IMR-90 (cell line): ENCODE results near the gene CALN1. TPM values are rescaled to one million over a fixed set of nuclear protein-coding genes. Genes with fewer than 3 reads are reported as not detected.

Source experiments
- ATAC-seq: fragments of 200-7000 bp; cut with Tn5 transposase; 2 replicates; pipeline ENCODE4 v1.9.1; 2020; ENCODE audit warnings: low read depth, mild to moderate bottlenecking, moderate library complexity
- BruUV-seq: library from RNA; stranded (reverse); fragments of 400-500 nt; replicated peaks from 2 replicates; lab custom pipeline; 2021; lab: Mats Ljungman, UMichigan
- CTCF ChIA-PET: fragments of 300-600 bp; formaldehyde crosslinking; extraction: SDS; loops from one replicate; lab custom pipeline; 2021; ENCODE audit warnings: antibody characterized with exemption; lab: Yijun Ruan, JAX
- POLR2A ChIA-PET: fragments of 300-600 bp; sonication (Branson Sonifier 250); formaldehyde crosslinking; loops from one replicate; lab custom pipeline; 2022; ENCODE audit warnings: antibody characterized with exemption; ENCODE audit not compliant: unreplicated experiment; lab: Charles Lee
- DNase-seq: peaks from one replicate; pipeline ENCODE4 v3.0.0; 2013
- H2AFZ ChIP-seq: replicated peaks from 2 replicates; pipeline ENCODE3; 2013; ENCODE audit warnings: low read length, mild to moderate bottlenecking; ENCODE audit not compliant: poor library complexity
- H2AK5ac ChIP-seq: 2 replicates; pipeline ENCODE4 v1.6.1; 2013; ENCODE audit warnings: low read depth, low read length, inconsistent platforms
- H2AK9ac ChIP-seq: replicated peaks from 2 replicates; pipeline ENCODE3; 2013; ENCODE audit warnings: mild to moderate bottlenecking, low read depth, low read length, moderate library complexity; ENCODE audit not compliant: poor library complexity
- H2BK120ac ChIP-seq: 2 replicates; pipeline ENCODE4 v1.6.1; 2013; ENCODE audit warnings: low read depth, low read length, inconsistent platforms
- H2BK15ac ChIP-seq: 3 replicates; pipeline ENCODE4 v1.6.1; 2013; ENCODE audit warnings: low read depth, low read length, inconsistent platforms
- H2BK20ac ChIP-seq: 2 replicates; pipeline ENCODE4 v1.6.1; 2013; ENCODE audit warnings: low read depth, mild to moderate bottlenecking, inconsistent platforms, low read length, moderate library complexity
- H2BK5ac ChIP-seq: 2 replicates; pipeline ENCODE4 v1.6.1; 2013; ENCODE audit warnings: mild to moderate bottlenecking, low read depth, low read length, inconsistent platforms; ENCODE audit not compliant: poor library complexity, severe bottlenecking
- H3K14ac ChIP-seq: replicated peaks from 2 replicates; pipeline ENCODE4 v1.6.1; 2013; ENCODE audit warnings: low read depth, low read length, inconsistent platforms
- H3K18ac ChIP-seq: 2 replicates; pipeline ENCODE4 v1.6.1; 2013; ENCODE audit warnings: low read depth, low read length, control low read depth
- H3K23ac ChIP-seq: 2 replicates; pipeline ENCODE4 v1.6.1; 2013; ENCODE audit warnings: low read depth, low read length, inconsistent platforms
- H3K27ac ChIP-seq: 2 replicates; pipeline ENCODE4 v1.5.1; 2013; ENCODE audit warnings: mild to moderate bottlenecking, control low read depth, low read length; ENCODE audit not compliant: insufficient read depth
- H3K27me3 ChIP-seq: 2 replicates; pipeline ENCODE4 v1.6.1; 2013; ENCODE audit warnings: low read length; ENCODE audit not compliant: control insufficient read depth, insufficient read depth
- H3K36me3 ChIP-seq: 2 replicates; pipeline ENCODE4 v1.6.1; 2013; ENCODE audit warnings: low read length, mixed read lengths; ENCODE audit not compliant: control insufficient read depth, insufficient read depth
- H3K4ac ChIP-seq: 2 replicates; pipeline ENCODE4 v1.6.1; 2013; ENCODE audit warnings: low read depth, low read length, inconsistent platforms
- H3K4me1 ChIP-seq: 2 replicates; pipeline ENCODE4 v1.6.1; 2013; ENCODE audit warnings: low read length, mixed read lengths; ENCODE audit not compliant: control insufficient read depth, insufficient read depth
- H3K4me2 ChIP-seq: 2 replicates; pipeline ENCODE4 v1.6.1; 2013; ENCODE audit warnings: low read depth, mild to moderate bottlenecking, control low read depth, low read length, moderate library complexity
- H3K4me3 ChIP-seq: 2 replicates; pipeline ENCODE4 v1.5.1; 2013; ENCODE audit warnings: low read depth, mild to moderate bottlenecking, control low read depth, low read length, moderate library complexity; ENCODE audit not compliant: insufficient read depth
- H3K56ac ChIP-seq: 2 replicates; pipeline ENCODE4 v1.6.1; 2013; ENCODE audit warnings: low read length, inconsistent platforms; ENCODE audit not compliant: insufficient read depth; ENCODE audit errors: extremely low read depth
- H3K79me1 ChIP-seq, 2 experiments: 2 replicates each; pipeline ENCODE4 v1.6.1; 2013; ENCODE audit warnings: low read length in 2 of 2, inconsistent platforms in 1 of 2, low read depth in 1 of 2
- H3K9ac ChIP-seq: 2 replicates; pipeline ENCODE4 v1.6.1; 2013; ENCODE audit warnings: low read depth, low read length, control low read depth
- H3K9me1 ChIP-seq: 2 replicates; pipeline ENCODE4 v1.6.1; 2013; ENCODE audit warnings: low read length, inconsistent platforms; ENCODE audit not compliant: insufficient read depth
- H3K9me3 ChIP-seq: 2 replicates; pipeline ENCODE4 v1.6.1; 2013; ENCODE audit warnings: low read length; ENCODE audit not compliant: control insufficient read depth, insufficient read depth
- H4K20me1 ChIP-seq: 2 replicates; pipeline ENCODE4 v1.6.1; 2013; ENCODE audit warnings: low read length, inconsistent platforms; ENCODE audit not compliant: insufficient read depth
- H4K5ac ChIP-seq: 2 replicates; pipeline ENCODE4 v1.6.1; 2013; ENCODE audit warnings: mild to moderate bottlenecking, low read depth, low read length, control low read depth
- H4K8ac ChIP-seq, 2 experiments: 2 replicates each; pipeline ENCODE4 v1.6.1; 2013; ENCODE audit warnings: low read depth in 2 of 2, low read length in 2 of 2, control low read depth in 1 of 2, inconsistent platforms in 1 of 2
- H4K91ac ChIP-seq: 2 replicates; pipeline ENCODE4 v1.6.1; 2013; ENCODE audit warnings: low read depth, low read length, inconsistent platforms; ENCODE audit not compliant: insufficient read depth
- BHLHE40 ChIP-seq: fragments of 150-350 bp; IDR thresholded peaks from 2 replicates; pipeline ENCODE4 v1.6.1; 2016; ENCODE audit warnings: mild to moderate bottlenecking, low read depth, low read length
- CEBPB ChIP-seq: IDR thresholded peaks from 2 replicates; pipeline ENCODE4 v1.6.1; 2012; ENCODE audit warnings: low read depth, low read length, improper control_type of control experiment
- CHD1 ChIP-seq: IDR thresholded peaks from 2 replicates; pipeline ENCODE4 v1.6.1; 2012; ENCODE audit warnings: low read depth, low read length, improper control_type of control experiment
- FOS ChIP-seq: fragments of 150-350 bp; IDR thresholded peaks from 2 replicates; pipeline ENCODE4 v1.6.1; 2016; ENCODE audit warnings: low read depth, low read length
- MAFK ChIP-seq: IDR thresholded peaks from 2 replicates; pipeline ENCODE4 v1.6.1; 2012; ENCODE audit warnings: low read depth, low read length, improper control_type of control experiment
- MAZ ChIP-seq: IDR thresholded peaks from 2 replicates; pipeline ENCODE4 v1.6.1; 2012; ENCODE audit warnings: low read depth, mild to moderate bottlenecking, low read length, improper control_type of control experiment, moderate library complexity, borderline replicate concordance
- MXI1 ChIP-seq: IDR thresholded peaks from 2 replicates; pipeline ENCODE4 v1.6.1; 2012; ENCODE audit warnings: low read depth, mild to moderate bottlenecking, low read length, moderate library complexity, borderline replicate concordance
- NFE2L2 ChIP-seq: fragments of 150-350 bp; IDR thresholded peaks from 2 replicates; pipeline ENCODE4 v1.6.1; 2016; ENCODE audit warnings: low read depth, mild to moderate bottlenecking, low read length
- POLR2A ChIP-seq: IDR thresholded peaks from 2 replicates; pipeline ENCODE4 v1.6.1; 2012; ENCODE audit warnings: mild to moderate bottlenecking, low read depth, low read length
- RAD21 ChIP-seq: IDR thresholded peaks from 2 replicates; pipeline ENCODE4 v1.6.1; 2012; ENCODE audit warnings: low read length, improper control_type of control experiment
- RCOR1 ChIP-seq: IDR thresholded peaks from 2 replicates; pipeline ENCODE4 v1.6.1; 2012; ENCODE audit warnings: mild to moderate bottlenecking, low read length, improper control_type of control experiment; ENCODE audit not compliant: insufficient replicate concordance
- RFX5 ChIP-seq: IDR thresholded peaks from 2 replicates; pipeline ENCODE4 v1.8.0; 2012; ENCODE audit warnings: low read depth, mild to moderate bottlenecking, low read length, moderate library complexity
- SMC3 ChIP-seq: fragments of 150-350 bp; IDR thresholded peaks from 2 replicates; pipeline ENCODE4 v1.6.1; 2016; ENCODE audit warnings: low read depth, mild to moderate bottlenecking, antibody characterized with exemption, low read length, moderate library complexity
- WGBS, 2 experiments: methylation state at CpG; one replicate each; pipeline versions ENCODE4 v1.1.5 to v1.1.7; 2013; ENCODE audit warnings: missing lambda C conversion rate in 2 of 2; ENCODE audit not compliant: insufficient read length in 1 of 2; ENCODE audit errors: extremely low coverage in 2 of 2; 5-methylcytosine and 5-hydroxymethylcytosine counted together
- dilution Hi-C: fragments of 300-500 bp; cut with HindIII; formaldehyde crosslinking; loops from one replicate; pipeline ENCODE4 v1.14.3; 2018; ENCODE audit warnings: low sequenced_read_pairs; ENCODE audit not compliant: unreplicated experiment
- in situ Hi-C: fragments of 300-500 bp; cut with MboI; formaldehyde crosslinking; loops from 3 replicates; pipeline ENCODE4 v1.14.3; 2019; ENCODE audit warnings: low sequenced_read_pairs, inconsistent platforms, mixed read lengths
- intact Hi-C: fragments of 100-400 bp; cut with micrococcal nuclease; formaldehyde crosslinking; loops from 2 replicates; pipeline ENCODE4 v1.10.0; 2022
- polyA plus RNA-seq, 3 experiments: library from polyadenylated mRNA; depleted of rRNA; stranded (reverse); fragments of >200 nt; gene quantifications; 2 replicates each; pipeline ENCODE4 v1.2.3, GENCODE V29; 2012; ENCODE audit warnings: low replicate concordance in 1 of 3
- total RNA-seq: library from RNA; depleted of rRNA; stranded (reverse); fragments of >200 nt; gene quantifications from 2 replicates; pipeline ENCODE4 v1.2.3, GENCODE V29; 2012
- TF ChIP-seq, protein P1 (sequence below): fragments of 150-350 bp; IDR thresholded peaks from 2 replicates; pipeline ENCODE4 v1.6.1; 2017; ENCODE audit warnings: mild to moderate bottlenecking, antibody characterized with exemption, low read length, low read depth
- TF ChIP-seq, protein P2 (sequence below): fragments of 150-350 bp; IDR thresholded peaks from 2 replicates; pipeline ENCODE4 v1.6.1; 2016; ENCODE audit warnings: low read depth, mild to moderate bottlenecking, low read length, moderate library complexity, borderline replicate concordance
- TF ChIP-seq, protein P3 (sequence below): conservative IDR thresholded peaks from 2 replicates; pipeline ENCODE4 v1.5.1; 2012; ENCODE audit warnings: mild to moderate bottlenecking, low read depth, low read length, improper control_type of control experiment

Gene CALN1
- total and polyA plus RNA-seq, 2 of the 4 experiments (the other 2 are of a cell fraction): not detected

DNA sequence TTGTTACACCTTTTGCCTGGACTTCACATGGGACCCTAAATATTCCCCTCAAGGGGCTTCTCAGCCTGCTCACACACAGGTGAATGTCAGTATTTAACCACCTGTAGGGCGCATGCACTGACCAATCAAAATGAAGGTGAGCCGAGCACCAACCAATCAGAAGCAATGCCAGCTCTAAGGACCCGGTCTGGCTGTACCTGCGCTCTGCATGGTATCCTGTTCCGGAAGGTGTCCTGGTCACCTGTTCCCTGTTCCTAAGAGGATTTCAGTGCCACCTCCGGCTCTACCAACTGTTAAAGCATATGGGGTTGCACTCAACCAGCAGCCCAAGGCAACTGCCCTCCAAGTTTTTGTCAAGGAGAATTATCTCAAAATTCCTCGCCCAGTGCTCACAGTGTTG is 18.4 kb upstream of the CALN1 start:
- Histone ChIP-seq H3K14ac (no peak overlapping the region), H3K4me2 (no peak overlapping the region), H2BK15ac (no peak overlapping the region), H3K9ac (no peak overlapping the region), H2BK20ac (no peak overlapping the region), H3K27ac (no peak overlapping the region), H3K27me3 (no peaks in the 10 kb centered on the region), H3K18ac (no peak overlapping the region), H4K20me1 (no peaks in the 10 kb centered on the region), H3K9me3 (peaks cover 3% of the 10 kb centered on the region; the same call in 1 of the 2 replicates), H2BK5ac (no peak overlapping the region), H4K8ac (no peak overlapping the region), H3K4ac (no peak overlapping the region), H3K36me3 (no peaks in the 10 kb centered on the region), H2AFZ (no peak overlapping the region), H3K4me3 (no peak overlapping the region), H4K91ac (no peak overlapping the region), H3K4me1 (no peaks in the 10 kb centered on the region), H3K56ac (no peak overlapping the region), H4K5ac (no peak overlapping the region), H3K79me1 (no peaks in the 10 kb centered on the region), H2AK5ac (no peak overlapping the region), H2BK120ac (no peak overlapping the region), H2AK9ac (no peak overlapping the region), H3K23ac (no peak overlapping the region), H3K9me1 (no peaks in the 10 kb centered on the region)
- intact Hi-C loops: no loop called here
- DNase-seq (no peak), ATAC-seq (no peak)
- ChIA-PET CTCF (no interaction called here), POLR2A (no interaction called here)
- dilution Hi-C loops: no loop called here
- TF ChIP-seq RAD21 (no peak), MAFK (no peak), CHD1 (no peak), MAZ (no peak), SMC3 (no peak), FOS (no peak), RFX5 (no peak), BHLHE40 (no peak), NFE2L2 (no peak), MXI1 (no peak), RCOR1 (no peak), CEBPB (no peak), POLR2A (no peak)
- TF ChIP-seq, protein P1, sequence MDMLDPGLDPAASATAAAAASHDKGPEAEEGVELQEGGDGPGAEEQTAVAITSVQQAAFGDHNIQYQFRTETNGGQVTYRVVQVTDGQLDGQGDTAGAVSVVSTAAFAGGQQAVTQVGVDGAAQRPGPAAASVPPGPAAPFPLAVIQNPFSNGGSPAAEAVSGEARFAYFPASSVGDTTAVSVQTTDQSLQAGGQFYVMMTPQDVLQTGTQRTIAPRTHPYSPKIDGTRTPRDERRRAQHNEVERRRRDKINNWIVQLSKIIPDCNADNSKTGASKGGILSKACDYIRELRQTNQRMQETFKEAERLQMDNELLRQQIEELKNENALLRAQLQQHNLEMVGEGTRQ: no peak
- TF ChIP-seq, protein P2, sequence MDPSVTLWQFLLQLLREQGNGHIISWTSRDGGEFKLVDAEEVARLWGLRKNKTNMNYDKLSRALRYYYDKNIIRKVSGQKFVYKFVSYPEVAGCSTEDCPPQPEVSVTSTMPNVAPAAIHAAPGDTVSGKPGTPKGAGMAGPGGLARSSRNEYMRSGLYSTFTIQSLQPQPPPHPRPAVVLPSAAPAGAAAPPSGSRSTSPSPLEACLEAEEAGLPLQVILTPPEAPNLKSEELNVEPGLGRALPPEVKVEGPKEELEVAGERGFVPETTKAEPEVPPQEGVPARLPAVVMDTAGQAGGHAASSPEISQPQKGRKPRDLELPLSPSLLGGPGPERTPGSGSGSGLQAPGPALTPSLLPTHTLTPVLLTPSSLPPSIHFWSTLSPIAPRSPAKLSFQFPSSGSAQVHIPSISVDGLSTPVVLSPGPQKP: no peak
- TF ChIP-seq, protein P3, sequence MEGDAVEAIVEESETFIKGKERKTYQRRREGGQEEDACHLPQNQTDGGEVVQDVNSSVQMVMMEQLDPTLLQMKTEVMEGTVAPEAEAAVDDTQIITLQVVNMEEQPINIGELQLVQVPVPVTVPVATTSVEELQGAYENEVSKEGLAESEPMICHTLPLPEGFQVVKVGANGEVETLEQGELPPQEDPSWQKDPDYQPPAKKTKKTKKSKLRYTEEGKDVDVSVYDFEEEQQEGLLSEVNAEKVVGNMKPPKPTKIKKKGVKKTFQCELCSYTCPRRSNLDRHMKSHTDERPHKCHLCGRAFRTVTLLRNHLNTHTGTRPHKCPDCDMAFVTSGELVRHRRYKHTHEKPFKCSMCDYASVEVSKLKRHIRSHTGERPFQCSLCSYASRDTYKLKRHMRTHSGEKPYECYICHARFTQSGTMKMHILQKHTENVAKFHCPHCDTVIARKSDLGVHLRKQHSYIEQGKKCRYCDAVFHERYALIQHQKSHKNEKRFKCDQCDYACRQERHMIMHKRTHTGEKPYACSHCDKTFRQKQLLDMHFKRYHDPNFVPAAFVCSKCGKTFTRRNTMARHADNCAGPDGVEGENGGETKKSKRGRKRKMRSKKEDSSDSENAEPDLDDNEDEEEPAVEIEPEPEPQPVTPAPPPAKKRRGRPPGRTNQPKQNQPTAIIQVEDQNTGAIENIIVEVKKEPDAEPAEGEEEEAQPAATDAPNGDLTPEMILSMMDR: no peak
- no TSS peak for BruUV-seq
- in situ Hi-C loops: no loop called here
- WGBS, 2 experiments: no CpG with 5 or more reads among the region's 7 CpGs
